ENCODE results near the gene CD248. TPM values are rescaled to one million over a fixed set of nuclear protein-coding genes. Genes with fewer than 3 reads are reported as not detected.
"Not testable (repeated sequence)": the region's sequence is repeated elsewhere in the genome, so short reads cannot be mapped to it uniquely, and the experiment has no call there.

CD248 gene
- 10 to 100 TPM; 16.8 to 35.5 TPM for total RNA-seq

GRCh38 chr11:66316849-66317251 is at the start of gene CD248:
Gene CD248, minus strand, starts transcription at chr11:66317044. Its CDS starts 17 bp downstream, at chr11:66317027.
- peaks cover 2% of the 10 kb centered on the region for H3K9me3 Mint-ChIP-seq (ENCODE audit: low read depth)
- DNase-seq = peak; percentile 68
- peaks cover 59% of the 10 kb centered on the region for H3K4me1 Mint-ChIP-seq
- peak; percentile 8 for ATAC-seq
- H3K36me3 Mint-ChIP-seq = peaks cover 20% of the 10 kb centered on the region
- H3K27me3 Mint-ChIP-seq = no peaks in the 10 kb centered on the region
- peak within 1 kb of the TSS; percentile 99 for H3K27ac Mint-ChIP-seq
- CTCF ChIA-PET = interaction anchor here (0.8 to 2.7 kb wide), 9 partner anchors 10 to 122 kb away, joined by 3 to 14 read pairs (median 4); partner anchors contain the start of genes MRPL11, RIN1 and YIF1A
- peak within 1 kb of the TSS; percentile 69 for H3K4me3 Mint-ChIP-seq

- DNase-seq (no peak), ATAC-seq (no peak)
- H3K27ac Mint-ChIP-seq = no peak overlapping the region
- no peaks in the 10 kb centered on the region for H3K9me3 Mint-ChIP-seq (ENCODE audit: low read depth)
- H3K36me3 Mint-ChIP-seq = no peaks in the 10 kb centered on the region
- CTCF ChIA-PET = interaction anchor here (1.0 to 3.4 kb wide), 6 partner anchors 12 to 77 kb away, joined by 3 to 28 read pairs (median 6); partner anchors contain the start of gene YIF1A
- no peaks in the 10 kb centered on the region for H3K27me3 Mint-ChIP-seq
- peaks cover 10% of the 10 kb centered on the region for H3K4me1 Mint-ChIP-seq
- no peak overlapping the region for H3K4me3 Mint-ChIP-seq
Observed at GRCh38 chr11:66365711-66366619, 49.1 kb upstream of the CD248 start.

- Mint-ChIP-seq H3K9me3 (ENCODE audit: low read depth) (no peaks in the 10 kb centered on the region), H3K4me3 (no peak overlapping the region), H3K4me1 (peaks cover 4% of the 10 kb centered on the region), H3K27me3 (no peaks in the 10 kb centered on the region), H3K36me3 (no peaks in the 10 kb centered on the region), H3K27ac (no peak overlapping the region)
- CTCF ChIA-PET = interaction anchor here (1.3 to 3.4 kb wide), 4 partner anchors 13 to 30 kb away, joined by 4 to 28 read pairs (median 12); no protein-coding TSS in a partner anchor
- DNase-seq (no peak), ATAC-seq (no peak)
Observed at GRCh38 chr11:66365166-66365565, 48.3 kb upstream of the CD248 start.

GRCh38 chr11:66363805-66364535 is 47.1 kb upstream of the CD248 start:
- peak; percentile 77 for DNase-seq
- H3K27ac Mint-ChIP-seq = no peak overlapping the region
- H3K4me3 Mint-ChIP-seq = no peak overlapping the region
- CTCF ChIA-PET = interaction anchor here (0.7 to 3.4 kb wide), 24 partner anchors 8 to 1841 kb away, joined by 3 to 28 read pairs (median 5); partner anchors contain the start of genes B4GAT1, BRMS1, CD248 and MRPL11
- H3K27me3 Mint-ChIP-seq = no peaks in the 10 kb centered on the region
- peak; percentile 54 for ATAC-seq
- no peaks in the 10 kb centered on the region for H3K4me1 Mint-ChIP-seq
- H3K36me3 Mint-ChIP-seq = no peaks in the 10 kb centered on the region
- H3K9me3 Mint-ChIP-seq (ENCODE audit: low read depth) = no peaks in the 10 kb centered on the region

GRCh38 chr11:66363187-66363601 is 46.4 kb upstream of the CD248 start:
- H3K36me3 Mint-ChIP-seq = no peaks in the 10 kb centered on the region
- no peak overlapping the region for H3K4me3 Mint-ChIP-seq
- CTCF ChIA-PET = interaction anchor here (0.8 to 3.4 kb wide), 17 partner anchors 9 to 75 kb away, joined by 3 to 28 read pairs (median 5); partner anchors contain the start of genes B4GAT1, BRMS1, CD248 and MRPL11
- DNase-seq (no peak), ATAC-seq (no peak)
- H3K27me3 Mint-ChIP-seq = no peaks in the 10 kb centered on the region
- H3K9me3 Mint-ChIP-seq (ENCODE audit: low read depth) = no peaks in the 10 kb centered on the region
- no peak overlapping the region for H3K27ac Mint-ChIP-seq
- H3K4me1 Mint-ChIP-seq = no peaks in the 10 kb centered on the region

- CTCF ChIA-PET = interaction anchor here (0.6 to 3.4 kb wide), 7 partner anchors 9 to 32 kb away, joined by 3 to 28 read pairs (median 10); partner anchors contain the start of genes B4GAT1 and SLC29A2
- no peaks in the 10 kb centered on the region for H3K4me1 Mint-ChIP-seq
- no peak overlapping the region for H3K27ac Mint-ChIP-seq
- ATAC-seq (no peak), DNase-seq (no peak)
- H3K36me3 Mint-ChIP-seq = no peaks in the 10 kb centered on the region
- no peaks in the 10 kb centered on the region for H3K9me3 Mint-ChIP-seq (ENCODE audit: low read depth)
- no peaks in the 10 kb centered on the region for H3K27me3 Mint-ChIP-seq
- no peak overlapping the region for H3K4me3 Mint-ChIP-seq
Observed at GRCh38 chr11:66362481-66363147, 45.8 kb upstream of the CD248 start.

- DNase-seq = no peak
- no peaks in the 10 kb centered on the region for H3K4me1 Mint-ChIP-seq
- no peaks in the 10 kb centered on the region for H3K9me3 Mint-ChIP-seq (ENCODE audit: low read depth)
- H3K27me3 Mint-ChIP-seq = no peaks in the 10 kb centered on the region
- H3K27ac Mint-ChIP-seq = no peak overlapping the region
- H3K4me3 Mint-ChIP-seq = no peak overlapping the region
- no peaks in the 10 kb centered on the region for H3K36me3 Mint-ChIP-seq
- CTCF ChIA-PET = no interaction called here
- ATAC-seq = no peak
Observed at GRCh38 chr11:66361502-66361941, 44.7 kb upstream of the CD248 start.

- CTCF ChIA-PET = interaction anchor here (0.6 to 1.5 kb wide), 2 partner anchors 26 to 31 kb away, joined by 3 to 7 read pairs; no protein-coding TSS in a partner anchor
- no peak for ATAC-seq
- Mint-ChIP-seq H3K36me3 (peaks cover 2% of the 10 kb centered on the region), H3K9me3 (ENCODE audit: low read depth) (no peaks in the 10 kb centered on the region), H3K4me3 (no peak overlapping the region), H3K4me1 (no peaks in the 10 kb centered on the region), H3K27ac (no peak overlapping the region), H3K27me3 (no peaks in the 10 kb centered on the region)
- DNase-seq = no peak
Observed at GRCh38 chr11:66360406-66361073, 43.7 kb upstream of the CD248 start.

- CTCF ChIA-PET = interaction anchor here (1.5 kb wide), 1 partner anchor 27 kb away, joined by 7 read pairs; no protein-coding TSS in a partner anchor
- H3K9me3 Mint-ChIP-seq (ENCODE audit: low read depth) = no peaks in the 10 kb centered on the region
- H3K4me3 Mint-ChIP-seq = no peak overlapping the region
- ATAC-seq = no peak
- no peaks in the 10 kb centered on the region for H3K27me3 Mint-ChIP-seq
- peaks cover 2% of the 10 kb centered on the region for H3K36me3 Mint-ChIP-seq
- no peak overlapping the region for H3K27ac Mint-ChIP-seq
- no peaks in the 10 kb centered on the region for H3K4me1 Mint-ChIP-seq
- no peak for DNase-seq
Observed at GRCh38 chr11:66359662-66360087, 42.8 kb upstream of the CD248 start.

- ATAC-seq; H3K4me3 Mint-ChIP-seq; H3K9me3 Mint-ChIP-seq (ENCODE audit: low read depth); H3K27me3 Mint-ChIP-seq; H3K36me3 Mint-ChIP-seq; H3K27ac Mint-ChIP-seq; DNase-seq: not testable (repeated sequence)
- peaks cover 22% of the 10 kb centered on the region for H3K4me1 Mint-ChIP-seq
- CTCF ChIA-PET = interaction anchor here (0.6 to 1.4 kb wide), 4 partner anchors 13 to 57 kb away, joined by 3 to 7 read pairs (median 4); no protein-coding TSS in a partner anchor
Observed at GRCh38 chr11:66350560-66351235, 33.9 kb upstream of the CD248 start.

- Mint-ChIP-seq H3K9me3 (ENCODE audit: low read depth) (no peaks in the 10 kb centered on the region), H3K27ac (no peak overlapping the region), H3K36me3 (peaks cover 4% of the 10 kb centered on the region), H3K4me1 (peaks cover 35% of the 10 kb centered on the region), H3K27me3 (no peaks in the 10 kb centered on the region), H3K4me3 (no peak overlapping the region)
- CTCF ChIA-PET = interaction anchor here (1.1 to 7.0 kb wide), 3 partner anchors 15 to 38 kb away, joined by 5 to 70 read pairs (median 7); no protein-coding TSS in a partner anchor
- no peak for ATAC-seq
- DNase-seq = no peak
Observed at GRCh38 chr11:66349084-66349386, 32.2 kb upstream of the CD248 start.
